ENCODE data around the gene SMOC2.

SMOC2 gene

DNA sequence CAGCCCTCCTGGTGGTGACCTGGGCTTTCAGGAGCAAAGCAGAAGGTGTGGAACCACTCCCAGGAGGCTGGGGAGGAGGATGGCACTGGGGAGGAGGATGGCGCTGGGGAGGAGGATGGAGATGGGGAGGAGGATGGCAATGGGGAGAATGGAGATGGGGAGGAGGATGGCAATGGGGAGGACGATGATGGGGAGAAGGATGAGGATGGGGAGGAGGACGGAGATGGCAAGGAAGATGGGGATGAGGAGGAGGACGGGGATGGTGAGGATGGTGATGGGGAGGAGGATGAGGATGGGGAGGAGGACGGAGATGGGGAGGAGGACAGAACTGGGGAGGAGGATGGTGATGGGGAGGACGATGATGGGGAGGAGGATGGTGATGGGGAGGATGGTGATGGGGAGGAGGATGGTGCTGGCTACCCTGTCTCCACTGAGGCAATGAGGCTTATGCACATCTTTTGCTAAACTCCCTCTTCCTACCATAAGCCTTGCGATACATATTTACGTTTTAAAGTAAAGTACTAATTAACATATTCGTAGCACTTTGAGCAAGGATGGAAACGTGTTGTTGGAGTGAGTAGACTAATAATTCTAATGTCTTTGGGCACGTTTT is 7.4 kb downstream of the SMOC2 start:
- DNase-seq: no peak

DNA sequence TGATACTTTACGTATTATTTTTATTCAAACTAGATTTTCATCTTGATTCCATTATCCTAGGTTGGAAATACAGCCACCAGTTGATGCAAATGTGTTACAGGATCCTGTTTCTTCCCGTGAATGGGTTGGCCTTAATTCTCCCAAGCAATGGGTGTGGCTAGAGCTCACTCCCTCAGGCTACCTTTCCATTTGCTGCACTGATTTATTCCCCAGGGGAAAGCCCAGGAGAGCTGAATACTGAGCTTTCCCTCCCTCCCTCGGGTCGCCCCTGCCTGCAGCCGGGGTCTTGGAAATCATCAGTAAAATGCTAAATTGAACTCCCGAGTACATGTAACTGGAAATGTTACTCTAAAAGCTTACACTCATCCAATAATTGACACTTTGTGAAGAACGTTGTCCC is 9.9 kb downstream of the SMOC2 start:
- no peak for DNase-seq

DNA sequence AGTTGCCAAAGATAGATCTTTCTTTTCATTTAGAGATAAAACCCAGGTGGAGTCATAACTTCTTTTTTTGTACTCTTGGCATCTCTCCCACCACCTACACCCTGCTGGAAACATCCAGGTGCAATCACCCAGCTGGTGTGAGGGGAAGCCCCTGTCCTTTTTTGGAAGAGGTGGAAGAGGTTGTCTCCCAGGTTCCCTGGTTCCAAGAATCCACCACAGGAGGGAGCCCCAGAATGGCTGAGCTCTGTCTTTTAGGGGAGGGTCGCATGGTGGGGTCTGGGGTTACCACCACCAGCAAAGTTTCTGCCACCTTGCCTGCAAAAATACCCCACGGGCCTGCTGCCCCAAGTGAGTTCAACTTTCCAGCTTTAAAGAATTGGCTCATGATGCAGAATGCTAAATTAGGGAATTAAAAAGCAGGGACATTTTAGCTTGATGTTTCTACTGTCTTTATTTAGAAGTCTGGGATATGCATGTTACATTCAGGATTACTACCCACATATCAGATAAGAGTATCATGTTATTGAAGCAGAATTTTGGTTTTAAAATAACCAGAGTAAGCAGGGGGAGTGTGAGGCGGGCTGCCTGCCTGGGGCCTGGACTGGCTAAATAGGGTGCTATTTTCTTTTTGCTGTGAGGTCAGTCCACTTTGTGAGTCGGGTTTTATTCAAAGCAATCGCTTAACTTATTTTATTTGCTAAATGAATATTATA is 11.0 kb downstream of the SMOC2 start:
- DNase-seq: no peak

DNA sequence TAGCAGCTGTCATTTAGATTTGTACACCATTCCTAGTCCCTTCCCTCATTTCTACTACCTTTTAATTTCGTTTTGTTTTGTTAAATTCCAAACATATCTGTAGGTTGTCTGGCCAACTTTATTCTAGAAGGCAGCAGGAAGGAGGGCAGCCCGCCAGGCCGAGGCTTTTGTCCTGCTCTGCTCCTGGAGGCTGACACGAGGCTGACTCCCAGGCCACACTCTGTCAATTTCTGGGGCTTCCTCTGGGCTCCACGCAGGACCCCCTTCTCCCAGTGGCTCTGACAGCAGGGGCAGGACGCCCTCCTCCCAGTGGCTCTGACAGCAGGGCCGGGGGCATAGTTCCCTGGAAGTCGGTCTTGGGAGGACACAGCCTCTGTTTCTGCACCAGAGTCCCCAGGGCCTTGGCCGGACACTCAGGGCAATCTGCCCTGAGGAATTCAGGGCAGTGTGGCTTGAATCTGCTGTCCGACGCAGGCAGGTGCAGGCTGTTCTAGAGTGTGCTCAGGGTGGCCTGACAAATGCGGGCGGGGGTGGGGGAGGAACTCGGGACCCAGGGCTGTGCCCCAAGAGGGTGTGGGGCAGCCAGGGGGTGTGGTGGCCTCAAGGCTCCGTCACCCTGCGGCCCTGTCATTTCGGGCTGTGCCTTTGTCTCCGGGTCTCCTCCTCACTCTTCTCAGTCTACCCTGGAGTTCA is 11.8 kb downstream of the SMOC2 start:
- DNase-seq: no peak

DNA sequence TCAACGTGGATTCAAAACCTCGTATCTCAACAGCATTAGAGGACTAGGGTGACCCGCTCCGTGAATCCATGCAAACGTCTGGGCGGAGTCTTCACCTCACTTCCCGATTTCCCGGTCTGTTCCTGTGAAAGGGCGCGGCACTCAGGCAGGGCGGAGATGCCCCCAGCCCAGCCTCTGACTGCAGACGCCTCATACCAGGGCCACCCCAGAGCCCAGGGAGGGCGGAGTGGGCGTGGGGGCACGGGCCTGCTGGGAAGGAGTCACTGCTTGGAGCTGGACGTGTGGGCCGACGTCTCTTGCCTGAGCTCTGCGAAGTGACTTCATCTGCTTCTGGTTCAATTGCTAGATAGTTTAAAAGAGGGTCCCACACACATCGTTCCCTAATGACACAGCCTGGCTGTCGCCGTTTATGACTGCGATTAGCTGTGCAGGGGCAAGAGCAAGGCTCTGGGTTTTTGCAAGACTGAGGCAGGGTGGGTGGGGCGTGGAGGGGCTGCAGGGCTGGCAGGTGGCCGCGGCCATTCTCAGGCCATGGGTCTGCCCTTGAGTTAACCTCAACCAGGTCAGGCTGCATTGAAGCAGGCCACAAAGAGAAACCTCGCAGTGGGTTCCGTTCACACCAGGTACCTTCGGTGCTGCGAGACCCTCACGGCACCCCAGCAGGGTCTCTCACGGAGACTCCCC is 15.0 kb downstream of the SMOC2 start:
- no peak for DNase-seq

DNA sequence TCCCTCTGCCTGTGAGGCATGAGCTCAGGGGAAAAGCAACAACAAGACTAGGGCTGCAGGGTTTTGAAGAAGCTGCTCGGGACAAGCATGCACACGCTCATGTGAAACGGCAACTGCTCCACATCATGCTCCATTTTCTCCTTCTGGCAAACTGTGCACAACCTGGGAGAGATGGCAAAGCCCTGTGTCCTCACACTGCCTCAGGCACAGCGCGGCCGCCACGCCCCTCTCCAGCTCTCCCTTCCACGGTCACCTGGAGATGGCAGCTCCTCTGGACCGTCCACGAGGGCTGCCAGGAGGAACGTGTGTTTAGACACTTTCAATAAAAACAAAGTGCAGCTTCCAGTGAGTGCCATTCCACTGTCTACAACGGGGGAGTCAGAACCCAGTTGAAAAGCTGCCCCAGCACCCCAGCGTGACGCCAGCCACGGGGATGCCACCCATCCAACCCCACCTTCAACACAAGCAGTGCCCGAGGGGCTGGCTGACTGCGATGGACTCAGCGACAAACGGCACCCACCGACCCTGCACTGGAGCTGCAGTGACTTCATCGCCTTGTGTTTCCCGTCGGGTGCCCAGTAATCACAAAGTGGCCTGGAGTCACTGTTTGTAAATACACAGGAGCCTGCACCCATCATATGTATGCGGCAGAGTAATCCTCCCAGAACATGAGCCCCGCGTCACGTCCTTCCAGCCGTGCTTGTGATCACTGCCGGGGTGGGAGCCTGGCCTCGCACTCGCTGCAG is 16.1 kb downstream of the SMOC2 start:
- DNase-seq: no peak

DNA sequence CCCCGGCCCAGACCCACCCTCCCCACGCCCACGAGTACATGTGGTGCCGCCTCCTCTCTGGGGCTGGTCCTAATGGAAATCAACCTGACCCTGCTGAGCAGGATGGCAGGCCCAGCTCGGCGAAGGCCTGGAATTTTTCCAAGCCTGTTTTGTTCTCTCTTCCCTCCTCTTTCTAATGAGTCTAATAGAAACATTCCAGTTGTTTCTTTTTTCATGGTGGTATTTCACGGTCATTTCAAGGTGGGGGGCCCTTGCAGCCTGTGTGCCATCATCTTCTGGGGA is 16.6 kb downstream of the SMOC2 start:
- no peak for DNase-seq

DNA sequence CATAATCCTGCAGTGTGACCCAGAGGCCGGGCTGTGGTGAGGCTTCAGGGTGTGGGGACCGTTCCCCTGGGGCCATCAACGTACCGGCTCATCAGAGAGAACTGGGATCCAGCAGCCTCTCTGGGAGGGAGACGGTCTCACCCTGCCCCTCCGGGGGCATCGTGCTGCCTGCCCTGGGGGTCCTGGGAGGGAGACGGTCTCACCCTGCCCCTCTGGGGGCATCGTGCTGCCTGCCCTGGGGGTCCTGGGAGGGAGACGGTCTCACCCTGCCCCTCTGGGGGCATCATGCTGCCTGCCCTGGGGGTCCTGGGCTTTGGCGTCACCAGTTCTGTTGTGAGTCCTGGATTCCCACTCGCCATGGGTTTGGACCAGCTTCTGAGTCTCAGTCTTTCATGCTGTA is 17.1 kb downstream of the SMOC2 start:
- DNase-seq: no peak

DNA sequence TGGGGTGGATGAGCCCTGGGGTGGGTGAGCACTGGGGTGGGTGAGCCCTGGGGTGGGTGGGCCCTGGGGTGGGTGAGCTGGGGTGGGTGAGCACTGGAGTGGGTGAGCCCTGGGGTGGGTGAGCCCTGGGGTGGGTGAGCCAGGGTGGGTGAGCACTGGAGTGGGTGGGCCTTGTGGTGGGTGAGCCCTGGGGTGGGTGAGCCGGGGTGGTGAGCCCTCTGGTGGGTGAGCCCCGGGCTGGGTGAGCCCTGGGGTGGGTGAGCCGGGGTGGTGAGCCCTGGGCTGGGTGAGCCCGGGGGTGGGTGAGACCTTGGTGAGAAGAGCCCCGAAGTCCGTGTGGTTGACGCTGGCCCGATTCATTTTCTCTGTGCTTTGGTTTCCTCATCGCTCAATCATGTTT is 18.6 kb downstream of the SMOC2 start:
- DNase-seq: no peak

DNA sequence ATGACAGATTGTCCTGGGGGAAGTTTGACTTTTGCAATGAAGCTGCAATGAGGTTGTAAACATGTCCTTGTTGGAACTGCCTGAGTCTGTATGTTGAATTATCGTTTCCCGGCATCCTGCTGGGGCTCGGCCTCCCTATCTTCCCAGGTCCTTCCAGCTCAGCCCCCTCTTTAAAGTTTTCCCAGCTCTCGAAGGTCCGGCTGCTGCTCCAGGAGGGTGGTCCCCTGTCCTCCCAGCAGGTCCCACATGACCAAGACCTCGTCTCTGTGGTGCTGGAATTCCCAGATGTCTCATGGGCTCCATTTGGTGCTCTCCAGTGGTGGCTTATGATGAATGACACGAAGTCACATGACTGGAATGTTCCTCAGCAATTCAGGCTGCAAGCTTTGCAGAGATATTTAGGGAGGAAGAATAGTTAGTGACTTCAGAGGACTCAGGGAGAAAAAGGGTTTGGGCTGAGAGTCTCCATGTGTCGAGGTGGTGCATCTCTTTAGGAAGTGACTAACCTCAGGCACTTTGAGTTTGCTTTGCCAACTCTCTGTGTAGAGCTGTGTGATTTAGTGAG is 21.4 kb downstream of the SMOC2 start:
- no peak for DNase-seq

DNA sequence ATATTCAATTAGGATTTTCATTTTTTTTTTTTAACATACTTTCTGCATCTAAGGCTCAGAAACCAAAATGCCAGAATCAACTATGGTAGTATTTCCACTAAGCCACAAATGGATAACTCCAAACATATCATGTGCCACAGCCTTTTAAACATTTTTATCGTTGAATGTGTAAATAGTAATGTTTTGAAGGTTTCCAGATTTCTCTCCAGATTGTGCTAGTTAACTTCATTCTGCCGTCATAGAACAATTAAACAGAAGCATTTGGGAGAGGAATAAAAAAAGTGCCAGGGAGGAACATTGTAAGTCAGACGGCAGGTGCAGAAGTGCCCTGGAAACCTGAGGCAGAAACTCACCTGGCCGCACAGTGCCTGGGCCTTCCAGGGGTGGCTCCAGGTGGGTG is 23.6 kb downstream of the SMOC2 start:
- no peak for DNase-seq

DNA sequence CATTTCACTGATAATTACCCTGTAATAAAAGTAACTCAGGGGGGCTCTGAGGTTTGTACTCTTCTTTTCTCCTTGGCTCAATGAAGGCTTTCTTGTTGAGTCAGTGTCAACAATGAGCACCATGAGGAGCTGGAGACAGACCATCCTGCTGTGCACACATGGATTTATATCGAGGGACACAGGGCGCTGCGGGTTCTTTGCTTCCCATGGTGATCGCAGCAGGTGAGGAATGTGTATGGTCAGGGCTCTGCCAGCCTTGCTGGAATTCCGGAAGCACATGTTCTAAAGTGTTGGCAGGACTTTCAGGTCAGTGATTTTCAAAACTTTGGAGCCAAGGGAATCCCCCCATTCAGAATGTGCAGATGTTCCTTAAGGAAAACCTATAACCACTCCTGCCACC is 27.1 kb downstream of the SMOC2 start:
- no peak for DNase-seq

DNA sequence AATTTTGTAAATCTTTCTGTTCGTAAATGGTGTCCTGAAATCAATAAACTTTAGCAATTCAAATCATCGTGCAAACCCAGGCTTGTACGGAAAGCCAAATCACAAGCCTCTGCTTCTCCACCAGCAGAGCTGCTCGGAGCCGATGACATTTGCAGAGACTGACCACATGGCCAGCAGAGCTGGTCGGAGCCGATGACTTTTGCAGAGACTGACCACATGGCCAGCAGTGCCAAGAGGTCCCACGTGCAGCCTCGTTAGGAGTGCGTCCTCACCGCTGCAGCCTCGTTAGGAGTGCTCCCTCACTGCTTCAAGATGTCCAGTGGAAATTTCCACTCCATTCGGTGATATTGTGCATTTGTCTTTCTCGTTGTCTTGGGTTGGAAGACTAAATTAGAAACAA is 28.5 kb downstream of the SMOC2 start:
- no peak for DNase-seq

DNA sequence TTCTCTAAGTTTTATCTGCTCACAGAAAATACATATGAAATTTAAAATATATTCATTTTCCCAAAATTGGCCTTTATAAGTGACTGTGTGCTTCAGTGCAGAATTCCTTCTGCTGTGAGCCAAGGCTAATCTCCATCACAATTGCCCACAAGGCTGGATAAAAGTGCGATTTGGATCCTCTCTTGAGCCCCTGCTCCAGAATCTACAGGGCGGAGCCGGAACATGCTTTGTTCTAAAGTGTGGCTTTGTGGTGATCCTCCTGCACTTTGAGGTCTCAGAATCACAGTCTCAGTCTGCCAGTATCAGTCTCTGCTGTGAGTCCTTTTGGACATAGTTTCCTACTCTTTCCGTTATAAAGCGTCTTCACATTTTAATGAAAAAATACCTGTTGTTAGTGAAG is 28.9 kb downstream of the SMOC2 start:
- DNase-seq: no peak

DNA sequence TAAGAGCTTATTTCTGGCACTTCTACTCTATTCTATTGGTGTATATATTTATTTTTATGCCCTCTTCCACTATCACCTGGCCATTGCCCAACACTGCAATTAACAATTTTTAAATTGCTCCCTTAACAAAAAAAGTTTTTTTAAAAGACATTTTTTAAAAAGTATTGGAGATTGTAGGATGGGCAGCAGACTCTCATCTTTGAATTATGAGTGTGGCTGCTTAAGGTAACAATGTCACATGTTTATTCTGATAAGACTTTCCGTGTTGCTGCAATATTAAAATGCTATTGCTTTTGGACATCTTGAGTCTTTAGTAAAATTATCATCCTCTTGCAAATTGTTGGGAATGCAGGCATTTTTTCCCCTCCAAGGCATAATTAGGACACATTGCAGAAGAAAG is 31.4 kb downstream of the SMOC2 start:
- DNase-seq: no peak

DNA sequence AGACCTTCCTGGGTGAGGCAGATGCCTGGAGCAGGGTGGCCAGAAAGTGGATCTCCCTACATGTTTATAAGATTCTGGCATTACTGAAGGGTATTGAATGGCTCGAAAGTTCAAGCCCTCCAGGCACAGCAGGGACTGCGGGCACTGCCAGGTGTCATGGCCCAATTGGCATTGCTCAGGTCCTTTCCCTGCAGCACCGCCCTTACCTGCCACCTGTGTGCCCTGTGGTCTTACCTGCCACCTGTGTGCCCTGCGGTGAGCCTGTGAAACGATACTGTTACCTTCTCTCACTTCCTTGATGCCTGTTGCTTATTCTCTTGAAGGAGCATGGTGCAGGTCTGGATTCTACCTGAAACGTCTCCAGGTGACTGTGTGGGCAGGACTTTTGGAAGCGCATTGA is 32.2 kb downstream of the SMOC2 start:
- no peak for DNase-seq

DNA sequence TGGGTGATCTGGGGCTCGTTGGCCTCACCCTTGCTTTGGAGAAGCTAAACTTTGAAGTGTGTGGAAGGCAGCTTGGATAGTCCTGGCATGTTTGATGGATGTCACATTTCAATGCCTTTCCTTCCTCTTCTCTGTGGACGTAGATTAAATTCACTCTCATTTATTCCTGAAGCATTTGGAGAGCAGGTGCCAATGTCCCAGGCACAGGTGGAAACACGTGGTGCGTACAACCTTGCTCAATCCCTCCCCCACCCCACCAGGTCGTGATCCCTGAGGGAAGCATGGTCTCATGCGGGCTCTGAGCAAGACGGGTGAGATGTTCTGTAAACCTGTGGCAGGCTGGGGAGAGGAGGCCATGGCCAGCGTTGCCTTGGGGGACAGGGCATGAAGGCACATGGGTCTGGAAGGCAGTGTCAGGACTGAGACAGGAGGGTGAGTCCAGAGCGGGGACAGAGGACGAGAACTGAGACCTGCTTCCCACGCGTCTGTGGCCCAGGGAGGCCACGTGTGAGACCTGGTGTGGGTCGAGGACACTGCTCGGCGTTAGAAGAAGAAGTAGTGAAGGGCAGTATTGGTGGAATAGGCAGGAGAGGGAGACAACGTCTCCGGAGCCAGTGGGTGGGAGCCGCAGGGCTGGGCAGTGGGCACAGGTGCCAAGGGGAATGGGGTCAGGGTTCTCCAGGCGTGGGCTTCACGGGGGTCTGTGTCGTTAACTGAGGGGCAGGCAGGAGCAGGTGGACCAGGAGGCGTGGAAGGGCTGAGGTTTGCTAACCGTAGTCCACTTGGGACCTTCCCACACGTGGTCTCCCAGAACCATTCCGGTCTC is 34.4 kb downstream of the SMOC2 start:
- DNase-seq: no peak

DNA sequence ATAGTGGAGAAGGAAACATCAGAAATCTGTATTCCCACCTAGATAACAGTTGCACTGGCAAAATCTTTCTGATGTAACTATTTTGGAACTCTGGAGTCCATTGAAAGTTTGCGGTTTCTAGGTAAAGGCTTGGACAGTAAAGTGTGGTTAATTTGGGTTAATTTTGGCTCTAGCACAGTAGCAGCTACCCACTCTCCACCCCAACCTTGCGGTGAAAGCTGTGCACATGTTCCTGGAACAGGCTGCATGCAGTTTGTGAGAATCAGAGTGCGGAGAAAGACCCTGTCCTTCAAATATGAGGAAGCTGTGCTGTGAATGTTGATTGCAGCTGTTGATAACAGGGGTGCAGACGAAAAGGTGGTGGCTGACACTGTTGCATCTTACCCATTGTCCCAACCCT is 38.4 kb downstream of the SMOC2 start:
- no peak for DNase-seq

DNA sequence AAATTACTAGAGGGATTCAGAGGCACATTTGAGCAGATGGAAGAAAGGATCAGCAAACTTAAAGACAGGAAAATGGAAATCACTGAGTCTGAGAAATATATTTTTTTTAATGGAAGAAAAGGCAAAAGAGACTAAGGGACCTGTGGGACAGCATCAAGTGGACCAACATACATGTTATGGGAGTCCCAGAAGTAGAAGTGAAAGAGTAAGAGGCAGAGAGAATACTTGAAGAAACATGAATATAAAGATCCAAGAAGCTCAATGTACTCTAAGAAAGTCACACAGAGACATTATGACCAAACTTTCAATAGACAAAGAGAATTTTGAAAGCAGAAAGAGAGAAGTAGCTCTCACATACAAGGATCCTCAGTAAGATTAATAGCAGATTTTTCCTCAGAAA is 39.5 kb downstream of the SMOC2 start:
- no peak for DNase-seq

DNA sequence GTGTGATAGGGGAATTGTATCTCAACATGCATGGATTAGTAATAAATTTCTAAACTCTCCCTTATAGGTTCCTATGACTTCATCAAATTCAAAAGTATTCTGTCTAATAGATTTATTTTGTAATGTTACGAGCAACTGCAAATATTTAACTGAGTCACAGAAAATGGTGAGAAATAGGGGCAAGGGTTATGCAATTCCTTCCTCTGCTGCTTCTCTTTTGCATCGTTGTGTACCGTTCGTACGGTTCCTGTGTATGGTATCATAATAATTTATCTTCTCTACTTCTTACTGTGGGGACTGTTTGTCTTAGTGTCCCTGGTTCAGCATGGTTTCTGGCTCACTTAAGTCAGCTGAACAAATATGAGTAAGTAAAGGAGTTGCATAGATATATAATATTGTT is 44.8 kb downstream of the SMOC2 start:
- no peak for DNase-seq

DNA sequence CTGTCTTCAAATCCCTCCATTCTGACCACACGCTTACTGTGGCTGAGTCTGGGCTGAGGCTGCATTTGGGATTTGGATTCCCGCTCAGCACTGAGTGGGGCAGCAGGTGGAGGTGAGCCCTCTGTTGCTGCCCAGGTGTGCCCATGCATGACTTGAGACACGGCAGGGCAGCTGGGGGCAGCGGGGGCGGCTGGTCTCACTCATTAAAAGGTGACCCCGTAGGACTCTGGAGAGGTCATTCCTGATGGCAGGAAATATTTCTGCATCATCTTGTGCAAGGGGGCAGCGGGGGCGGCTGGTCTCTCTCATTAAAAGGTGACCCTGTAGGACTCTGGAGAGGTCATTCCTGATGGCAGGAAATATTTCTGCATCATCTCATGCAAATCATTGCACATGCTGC is 49.8 kb downstream of the SMOC2 start:
- DNase-seq: no peak

DNA sequence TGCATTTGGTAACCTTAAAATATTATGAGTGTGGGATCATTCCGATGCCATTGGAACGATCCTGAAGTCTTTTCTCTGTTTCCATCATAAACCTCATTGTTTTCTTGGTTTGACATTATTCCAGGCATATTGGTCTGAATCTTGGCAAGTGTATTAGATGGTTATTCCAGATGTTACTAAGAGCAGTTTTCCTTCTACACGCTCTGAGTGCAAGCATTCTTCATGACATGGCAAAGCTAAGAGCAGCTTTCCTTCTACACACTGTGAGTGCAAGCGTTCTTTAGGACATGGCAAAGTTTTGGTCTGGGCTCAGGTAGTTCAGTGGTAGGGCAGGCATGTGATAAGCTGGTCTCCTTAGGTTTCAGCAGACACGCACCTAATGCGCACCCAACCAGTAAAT is 53.0 kb downstream of the SMOC2 start:
- DNase-seq: no peak
